ENCODE results near the gene TRIM67.

Gene TRIM67

GRCh38 chr1:231161667-231162296 is at the start of gene TRIM67:
Gene TRIM67 (plus strand): TSS chr1:231162058. CDS start chr1:231162970, 912 bp downstream.
- ChIA-PET CTCF (no interaction called here), POLR2A (no interaction called here)

GRCh38 chr1:231116738-231117137 is 45.1 kb upstream of the TRIM67 start:
- ChIA-PET POLR2A (no interaction called here), CTCF (no interaction called here)
- DNase-seq (ENCODE audit: extremely low spot score) = no peak
- TF ChIP-seq CTCF (IDR thresholded peaks at IDR 0.05; ENCODE audit: control extremely low read depth, extremely low read depth, low read depth, missing control alignments) = no peak

More at GRCh38 chr1:231161667-231162296, at the start of gene TRIM67:
- DNase-seq (ENCODE audit: extremely low spot score) = peak; percentile 30
- no peak for TF ChIP-seq CTCF (IDR thresholded peaks at IDR 0.05; ENCODE audit: control extremely low read depth, extremely low read depth, low read depth, missing control alignments)

GRCh38 chr1:231118704-231119453 is 43.0 kb upstream of the TRIM67 start:
- CTCF ChIA-PET = no interaction called here

GRCh38 chr1:231121533-231121932 is 40.3 kb upstream of the TRIM67 start:
- POLR2A ChIA-PET = no interaction called here
- CTCF ChIA-PET = no interaction called here
- no peak for TF ChIP-seq CTCF (IDR thresholded peaks at IDR 0.05; ENCODE audit: control extremely low read depth, extremely low read depth, low read depth, missing control alignments)
- no peak for DNase-seq (ENCODE audit: extremely low spot score)

More at GRCh38 chr1:231118704-231119453, 43.0 kb upstream of the TRIM67 start:
- POLR2A ChIA-PET = no interaction called here
- TF ChIP-seq CTCF (IDR thresholded peaks at IDR 0.05; ENCODE audit: control extremely low read depth, extremely low read depth, low read depth, missing control alignments) = no peak
- DNase-seq (ENCODE audit: extremely low spot score) = no peak

- ChIA-PET POLR2A (no interaction called here), CTCF (no interaction called here)
- TF ChIP-seq CTCF (IDR thresholded peaks at IDR 0.05; ENCODE audit: control extremely low read depth, extremely low read depth, low read depth, missing control alignments) = no peak
- no peak for DNase-seq (ENCODE audit: extremely low spot score)
These were observed 39.7 kb upstream of the TRIM67 start for GRCh38 chr1:231122143-231122542.

- CTCF ChIA-PET = no interaction called here
- POLR2A ChIA-PET = no interaction called here
These were observed 37.1 kb upstream of the TRIM67 start for GRCh38 chr1:231124746-231125145.

More at GRCh38 chr1:231124746-231125145, 37.1 kb upstream of the TRIM67 start:
- no peak for TF ChIP-seq CTCF (IDR thresholded peaks at IDR 0.05; ENCODE audit: control extremely low read depth, extremely low read depth, low read depth, missing control alignments)
- DNase-seq (ENCODE audit: extremely low spot score) = no peak

All from GM10248 (cell line).